ENCODE measurements around the gene GAS6.

The GAS6 gene

GRCh38 chr13:113775451-113776145 lies 88.3 kb downstream of the GAS6 start:
- DNase-seq: no peak

- no peak for DNase-seq
These were observed 89.4 kb downstream of the GAS6 start for GRCh38 chr13:113774177-113775107.

- no peak for DNase-seq
These were observed 92.1 kb downstream of the GAS6 start for GRCh38 chr13:113771709-113772331.

GRCh38 chr13:113770937-113771336 lies 92.9 kb downstream of the GAS6 start:
- DNase-seq: no peak

Data from nucleus accumbens (tissue), 56 donors.